Stimulated activated CD4-positive, alpha-beta T cell treated with anti-CD3 and anti-CD28 coated beads, Interleukin-1b, Interleukin-23, amount 100 ng/mL, for 4 hours (primary cell): ENCODE data around the gene BHLHE23.

Experiments used
- DNase-seq, 2 donors: peaks; one replicate each; pipeline ENCODE4 v3.0.0-alpha.2; 2020; ENCODE audit warnings: low read depth in 2 of 2

BHLHE23 gene

GRCh38 chr20:62972845-62973745, 33.7 kb downstream of the BHLHE23 start:
- no peak for DNase-seq

DNA sequence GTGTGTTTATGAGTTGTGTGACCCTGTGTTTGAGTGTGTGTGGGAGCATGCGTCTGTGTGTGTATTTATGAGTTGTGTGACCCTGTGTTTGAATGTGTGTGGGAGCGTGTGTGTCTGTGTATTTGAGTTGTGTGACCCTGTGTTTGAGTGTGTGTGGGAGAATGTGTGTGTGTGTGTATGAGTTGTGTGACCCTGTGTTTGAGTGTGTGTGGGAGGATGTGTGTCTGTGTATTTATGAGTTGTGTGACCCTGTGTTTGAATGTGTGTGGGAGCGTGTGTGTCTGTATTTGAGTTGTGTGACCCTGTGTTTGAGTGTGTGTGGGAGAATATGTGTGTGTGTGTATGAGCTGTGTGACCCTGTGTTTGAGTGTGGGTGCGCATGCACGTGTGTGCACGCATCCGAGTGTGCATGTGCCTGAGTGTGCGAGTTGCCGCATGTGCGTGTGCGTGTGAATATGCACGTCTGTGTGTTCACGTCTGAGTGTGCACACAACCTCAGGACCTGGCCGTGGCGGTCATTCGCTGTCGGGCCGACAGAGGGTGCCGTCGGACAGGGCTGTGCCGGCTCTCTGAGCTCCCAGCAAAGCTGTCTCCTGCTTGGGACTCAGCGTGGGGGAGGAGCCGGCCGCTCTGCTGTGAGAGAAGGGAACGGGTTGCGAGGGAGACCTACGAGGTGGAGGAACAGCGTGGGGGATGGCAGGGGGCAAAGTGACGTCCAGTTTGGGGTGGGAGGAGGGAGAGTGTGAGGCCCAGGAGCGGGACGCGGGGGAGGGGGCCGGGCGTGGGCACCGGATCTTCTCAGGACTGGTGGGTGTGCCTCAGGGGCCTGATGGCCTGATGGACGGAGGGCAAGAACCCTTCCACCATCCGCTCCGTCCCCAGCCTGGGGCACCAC, 34.6 kb downstream of the BHLHE23 start:
- peak; percentile 78 to 80 for DNase-seq

GRCh38 chr20:62971211-62971949, 35.4 kb downstream of the BHLHE23 start:
- no peak for DNase-seq

GRCh38 chr20:62970307-62971210, 36.2 kb downstream of the BHLHE23 start:
- no peak for DNase-seq

DNA sequence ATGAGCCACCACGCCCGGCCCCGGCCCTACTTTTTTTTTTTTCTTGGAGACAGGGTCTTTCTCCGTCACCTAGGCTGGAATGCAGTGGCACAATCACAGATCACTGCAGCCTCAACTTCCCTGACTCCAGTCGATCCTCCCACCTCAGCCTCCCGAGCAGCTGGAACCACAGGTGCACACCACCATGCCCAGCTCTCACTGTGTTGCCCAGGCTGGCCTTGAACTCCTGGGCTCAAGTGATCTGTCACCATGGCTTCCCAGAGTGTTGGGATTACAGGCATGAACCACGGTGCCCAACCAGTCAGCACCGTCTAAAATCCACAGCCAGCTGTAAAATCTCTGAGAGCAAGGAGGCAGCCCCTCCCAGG, 36.8 kb downstream of the BHLHE23 start:
- no peak for DNase-seq

DNA sequence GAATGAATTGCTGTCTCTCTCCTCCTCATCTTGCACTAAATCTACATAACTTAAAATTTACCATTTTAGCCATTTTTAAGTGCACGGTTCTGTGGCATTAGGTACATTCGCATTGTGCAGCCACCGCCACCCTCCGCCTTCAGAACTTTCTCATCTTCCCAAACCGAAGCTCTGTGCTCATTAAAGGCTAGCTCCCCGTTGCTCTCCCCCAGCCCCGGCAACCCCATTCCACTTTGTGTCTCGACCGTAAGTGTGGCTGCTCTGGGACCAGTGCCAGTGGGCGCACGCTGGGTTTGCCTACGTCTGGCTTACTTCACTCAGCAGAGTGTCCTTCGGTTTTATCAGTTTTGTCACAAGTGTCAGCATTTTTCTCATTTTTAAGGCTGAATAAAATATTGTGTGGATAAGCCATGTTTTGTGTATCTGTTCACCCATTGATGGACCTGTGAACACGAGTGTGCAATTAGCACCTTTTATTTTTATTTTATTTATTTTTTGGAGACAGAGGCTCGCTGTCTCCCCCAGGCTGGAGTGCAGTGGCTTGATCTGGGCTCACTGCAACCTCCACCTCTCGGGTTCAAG, 37.5 kb downstream of the BHLHE23 start:
- DNase-seq = no peak

DNA sequence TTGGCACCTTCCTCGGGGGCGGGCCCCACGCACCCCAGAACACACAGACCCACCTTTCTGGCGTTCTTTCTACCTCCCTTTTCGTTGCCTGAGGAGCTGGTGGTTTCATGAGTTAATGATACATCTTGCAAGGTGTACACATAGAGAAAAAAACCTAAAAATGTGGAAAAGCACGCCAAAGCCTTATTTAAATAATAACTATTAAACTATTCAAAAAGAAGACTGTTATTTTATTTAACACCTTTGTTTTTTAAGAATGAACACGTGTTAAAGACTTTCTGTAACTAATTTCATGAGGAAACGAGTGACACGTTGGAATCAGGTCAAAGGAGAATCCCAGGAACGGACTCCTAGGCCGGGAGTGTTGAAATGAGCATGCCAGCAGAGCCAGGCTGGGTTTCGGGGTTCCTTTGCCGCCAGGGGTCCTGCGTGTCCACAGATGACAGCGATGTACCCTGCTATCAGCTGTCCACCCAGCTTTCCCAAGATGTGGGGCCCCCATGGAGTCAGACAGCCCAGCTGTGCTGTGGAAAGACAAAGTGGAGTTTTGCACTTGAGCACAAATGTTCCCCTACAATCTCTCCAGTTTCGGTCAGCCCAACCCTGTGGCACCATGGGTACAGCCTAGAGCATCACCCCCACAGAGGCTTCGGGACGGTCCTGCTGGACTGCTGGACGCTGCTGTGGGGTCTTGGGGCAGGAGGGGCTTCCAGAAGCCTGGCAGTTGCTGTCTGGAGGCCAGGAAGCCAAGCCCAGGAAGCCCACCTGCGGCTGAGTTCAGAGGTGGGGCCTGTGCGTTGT, 38.2 kb downstream of the BHLHE23 start:
- no peak for DNase-seq

- no peak for DNase-seq
Measured at GRCh38 chr20:62967628-62968351, 39.0 kb downstream of the BHLHE23 start.

DNA sequence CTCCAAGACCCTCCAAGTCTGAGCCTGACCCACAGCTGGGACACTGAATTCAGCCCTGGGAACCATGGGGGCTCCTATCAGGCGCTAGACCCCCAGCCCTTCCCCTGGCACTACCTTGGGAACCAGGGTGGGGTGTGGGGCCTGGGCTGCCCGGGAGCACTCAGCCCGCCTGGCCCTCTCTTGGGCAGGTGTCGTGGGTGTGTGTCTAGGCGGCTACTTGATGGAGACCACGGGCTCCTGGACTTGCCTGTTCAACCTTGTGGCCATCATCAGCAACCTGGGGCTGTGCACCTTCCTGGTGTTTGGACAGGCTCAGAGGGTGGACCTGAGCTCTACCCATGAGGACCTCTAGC, 39.6 kb downstream of the BHLHE23 start:
- DNase-seq = no peak

GRCh38 chr20:62966212-62967148, 40.3 kb downstream of the BHLHE23 start:
- no peak for DNase-seq

DNA sequence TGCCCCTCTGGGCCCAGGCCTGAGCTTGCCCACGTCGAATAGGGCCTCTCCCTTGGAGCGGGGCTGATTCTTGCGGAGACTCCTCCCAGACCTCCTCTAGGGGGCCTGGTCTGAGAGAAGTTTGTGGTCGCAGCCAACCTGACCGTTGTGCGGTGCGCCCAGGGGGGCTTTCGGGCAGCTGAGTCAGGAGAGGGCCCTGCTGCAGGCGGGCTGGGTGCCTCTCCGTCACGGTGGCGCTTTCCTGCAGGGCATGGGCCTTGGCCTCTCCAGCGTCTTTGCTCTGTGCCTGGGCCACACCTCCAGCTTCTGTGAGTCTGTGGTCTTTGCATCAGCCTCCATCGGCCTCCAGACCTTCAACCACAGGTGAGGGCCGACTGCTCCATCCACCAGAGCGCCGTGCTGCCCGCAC, 41.4 kb downstream of the BHLHE23 start:
- DNase-seq = no peak

DNA sequence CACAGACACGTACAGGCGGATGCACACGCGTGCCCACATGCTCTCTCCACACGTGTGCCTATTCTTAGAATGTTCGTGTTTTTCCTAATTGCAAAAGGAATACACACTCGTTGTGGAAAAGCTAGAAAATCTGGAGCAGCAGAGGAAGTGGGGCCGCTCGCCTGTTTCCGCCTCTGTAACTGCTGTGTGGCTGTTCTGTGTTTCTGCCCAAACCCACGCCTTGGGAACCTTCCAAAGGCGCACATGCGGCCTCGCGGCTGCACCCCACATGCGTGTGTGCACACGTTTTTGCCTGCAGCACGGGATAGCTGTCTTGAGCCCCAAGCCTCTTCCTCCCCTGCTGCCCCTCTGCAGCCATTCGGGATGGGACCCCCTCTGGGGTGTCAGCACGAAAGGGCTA, 42.1 kb downstream of the BHLHE23 start:
- DNase-seq = no peak

DNA sequence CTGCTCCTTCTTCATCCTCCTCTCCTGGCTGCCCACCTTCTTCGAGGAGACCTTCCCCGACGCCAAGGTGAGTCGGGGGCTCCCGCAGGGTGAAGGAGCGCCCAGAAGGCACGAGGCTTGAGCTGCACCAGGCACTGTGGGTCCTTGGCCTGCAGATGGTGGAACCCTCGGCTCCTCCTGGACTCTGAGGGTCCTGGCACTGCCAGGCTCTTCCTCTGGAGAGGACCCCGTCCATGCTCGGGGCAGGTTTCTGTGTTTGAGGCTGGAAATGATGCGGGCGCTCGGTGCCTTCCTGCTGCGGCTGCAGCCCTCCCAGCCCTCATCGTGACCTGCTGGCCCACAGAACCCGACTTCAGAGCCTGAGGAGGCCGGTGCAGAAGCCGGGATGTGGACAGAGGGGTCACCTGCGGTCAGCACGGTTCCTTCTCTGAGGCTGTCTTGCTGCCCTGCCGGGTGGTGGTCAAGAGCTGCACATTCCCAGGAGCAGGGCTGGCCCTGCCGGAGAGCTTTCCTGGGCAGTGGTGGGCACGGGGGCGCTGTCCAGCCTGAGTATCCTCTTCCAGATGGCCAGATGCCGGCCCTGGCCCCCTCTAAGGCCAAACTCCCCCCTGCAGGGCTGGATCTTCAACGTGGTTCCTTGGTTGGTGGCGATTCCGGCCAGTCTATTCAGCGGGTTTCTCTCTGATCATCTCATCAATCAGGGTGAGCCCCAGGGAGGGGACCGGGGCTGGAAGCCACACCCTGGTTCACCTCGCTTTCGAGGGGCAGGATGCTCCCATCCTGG, 43.0 kb downstream of the BHLHE23 start:
- no peak for DNase-seq

DNA sequence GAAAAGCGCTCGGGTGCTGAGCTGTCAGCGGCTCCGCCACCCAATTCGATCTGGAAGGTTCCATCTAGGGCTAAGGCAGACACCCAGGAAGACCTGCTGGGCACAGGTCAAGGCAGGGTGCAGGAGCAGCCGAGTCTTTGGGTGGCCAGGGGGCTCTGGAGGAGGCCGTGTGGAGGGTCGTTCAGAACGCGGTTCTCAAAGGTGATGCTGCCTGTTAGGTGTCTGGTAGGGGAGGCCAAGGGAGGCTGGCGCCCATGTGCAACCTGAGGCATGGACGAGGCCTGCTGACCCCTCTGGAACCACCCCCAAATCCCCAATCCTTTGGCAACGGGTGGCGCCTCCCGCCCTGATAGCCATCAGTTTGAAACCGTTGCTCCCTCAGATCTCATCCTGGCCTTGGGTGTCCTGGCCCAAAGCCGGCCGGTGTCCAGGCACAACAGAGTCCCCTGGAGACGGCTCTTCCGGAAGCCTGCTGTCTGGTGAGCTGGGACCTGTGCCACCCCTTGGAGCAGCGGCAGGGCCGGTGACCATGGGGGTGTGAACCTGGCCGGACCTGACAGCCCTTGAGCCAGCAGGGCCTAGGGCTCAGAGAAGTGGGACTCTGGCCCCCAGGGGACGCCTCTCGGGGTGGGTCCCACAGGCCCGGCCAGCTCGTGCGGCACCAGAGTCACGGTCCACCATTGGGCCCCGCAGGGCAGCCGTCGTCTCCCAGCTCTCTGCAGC, 43.7 kb downstream of the BHLHE23 start:
- DNase-seq = no peak

DNA sequence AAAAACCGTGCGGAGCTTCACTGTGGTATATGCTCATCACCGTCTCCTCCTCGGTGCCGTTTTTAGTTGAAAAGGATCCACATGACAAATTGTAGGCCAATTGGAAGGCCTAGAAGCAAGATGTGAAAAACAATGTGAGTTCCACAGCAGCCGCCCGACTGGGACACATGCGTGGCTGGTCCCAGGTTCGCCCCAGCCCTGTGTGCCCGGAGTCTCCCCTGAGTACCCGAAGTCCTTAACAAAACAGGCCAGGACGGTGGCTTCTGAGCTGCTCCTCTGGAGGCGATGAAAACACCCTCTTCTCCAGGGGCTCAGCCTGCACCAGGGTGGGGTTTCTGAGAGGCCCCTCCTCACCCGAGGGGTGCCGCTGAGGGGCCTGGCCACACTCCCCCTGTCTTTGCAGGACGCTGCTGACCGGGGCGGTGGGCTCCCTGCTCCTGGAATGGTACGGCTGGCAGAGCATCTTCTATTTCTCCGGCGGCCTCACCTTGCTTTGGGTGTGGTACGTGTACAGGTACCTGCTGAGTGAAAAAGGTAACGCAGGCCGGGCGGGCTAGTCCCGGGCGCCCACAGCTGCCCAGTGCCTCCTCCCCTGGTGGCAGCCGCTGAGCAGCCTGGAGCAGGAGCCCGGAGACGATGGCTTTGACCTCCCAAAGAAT, 44.4 kb downstream of the BHLHE23 start:
- no peak for DNase-seq

DNA sequence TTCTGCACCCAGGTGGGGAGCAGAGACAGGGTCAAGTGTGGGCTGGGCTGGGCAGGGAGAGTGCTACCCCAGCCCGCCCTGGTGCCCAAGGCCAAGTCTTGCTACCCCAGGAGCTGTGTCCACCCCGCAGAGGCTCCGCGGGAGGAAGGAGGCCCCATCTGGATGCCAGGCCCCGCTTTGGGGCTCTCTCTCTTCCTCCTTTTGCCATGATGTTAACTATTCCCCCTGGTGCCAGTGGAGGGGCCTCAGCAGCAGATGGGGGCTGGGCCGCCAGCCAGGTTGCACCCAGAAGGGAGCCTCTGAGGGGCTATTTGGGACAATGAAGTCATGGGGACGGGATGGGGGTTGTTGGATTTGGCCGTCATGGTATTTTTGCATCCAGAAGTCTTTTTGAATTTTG, 45.0 kb downstream of the BHLHE23 start:
- DNase-seq = no peak
